Measurements from ENCODE around the gene MON1A.
"Not testable (repeated sequence)": the region's sequence is repeated elsewhere in the genome, so short reads cannot be mapped to it uniquely, and the experiment has no call there.

The MON1A gene

GRCh38 chr3:49929291-49930167, at the start of gene MON1A:
MON1A (minus strand) TSS chr3:49929811; CDS start chr3:49913346, 16,465 bp downstream.
- Mint-ChIP-seq H3K9me3 (no peaks in the 10 kb centered on the region), H3K4me1 (ENCODE audit: low read depth) (peaks cover 29% of the 10 kb centered on the region), H3K4me3 (peak within 1 kb of the TSS; percentile 91), H3K27ac (peak within 1 kb of the TSS; percentile 85), H3K36me3 (ENCODE audit: low read depth) (no peaks in the 10 kb centered on the region), H3K27me3 (no peaks in the 10 kb centered on the region)

- Mint-ChIP-seq H3K4me3 (no peak overlapping the region), H3K27me3 (no peaks in the 10 kb centered on the region), H3K9me3 (no peaks in the 10 kb centered on the region), H3K4me1 (ENCODE audit: low read depth) (no peaks in the 10 kb centered on the region), H3K36me3 (ENCODE audit: low read depth) (peaks cover 35% of the 10 kb centered on the region), H3K27ac (no peak overlapping the region)
Measured at GRCh38 chr3:49976942-49977341, 47.3 kb upstream of the MON1A start.

- Mint-ChIP-seq H3K9me3 (no peaks in the 10 kb centered on the region), H3K36me3 (ENCODE audit: low read depth) (peaks cover 42% of the 10 kb centered on the region), H3K4me1 (ENCODE audit: low read depth) (no peaks in the 10 kb centered on the region), H3K27me3 (no peaks in the 10 kb centered on the region), H3K27ac (no peak overlapping the region), H3K4me3 (no peak overlapping the region)
Measured at GRCh38 chr3:49972656-49973055, 43.0 kb upstream of the MON1A start.

- Mint-ChIP-seq H3K36me3 (ENCODE audit: low read depth) (peaks cover 52% of the 10 kb centered on the region), H3K27ac (no peak overlapping the region), H3K9me3 (no peaks in the 10 kb centered on the region), H3K27me3 (no peaks in the 10 kb centered on the region), H3K4me3 (no peak overlapping the region), H3K4me1 (ENCODE audit: low read depth) (peaks cover 3% of the 10 kb centered on the region)
Measured at GRCh38 chr3:49968346-49968745, 38.7 kb upstream of the MON1A start.

GRCh38 chr3:49967291-49967690, 37.7 kb upstream of the MON1A start:
- peaks cover 3% of the 10 kb centered on the region for H3K4me1 Mint-ChIP-seq (ENCODE audit: low read depth)
- H3K9me3 Mint-ChIP-seq: no peaks in the 10 kb centered on the region
- H3K4me3 Mint-ChIP-seq: no peak overlapping the region
- no peaks in the 10 kb centered on the region for H3K27me3 Mint-ChIP-seq
- H3K27ac Mint-ChIP-seq: no peak overlapping the region
- peaks cover 45% of the 10 kb centered on the region for H3K36me3 Mint-ChIP-seq (ENCODE audit: low read depth)

- Mint-ChIP-seq H3K27me3 (no peaks in the 10 kb centered on the region), H3K27ac (no peak overlapping the region), H3K4me3 (no peak overlapping the region), H3K9me3 (no peaks in the 10 kb centered on the region), H3K4me1 (ENCODE audit: low read depth) (peaks cover 3% of the 10 kb centered on the region), H3K36me3 (ENCODE audit: low read depth) (peaks cover 38% of the 10 kb centered on the region)
Measured at GRCh38 chr3:49966233-49966942, 36.8 kb upstream of the MON1A start.

- H3K4me3 Mint-ChIP-seq: no peak overlapping the region
- no peaks in the 10 kb centered on the region for H3K27me3 Mint-ChIP-seq
- peaks cover 14% of the 10 kb centered on the region for H3K36me3 Mint-ChIP-seq (ENCODE audit: low read depth)
- H3K27ac Mint-ChIP-seq: no peak overlapping the region
- peaks cover 26% of the 10 kb centered on the region for H3K4me1 Mint-ChIP-seq (ENCODE audit: low read depth)
- H3K9me3 Mint-ChIP-seq: no peaks in the 10 kb centered on the region
Measured at GRCh38 chr3:49955636-49956035, 26.0 kb upstream of the MON1A start.

- H3K4me3 Mint-ChIP-seq: no peak overlapping the region
- H3K36me3 Mint-ChIP-seq (ENCODE audit: low read depth): peaks cover 6% of the 10 kb centered on the region
- H3K4me1 Mint-ChIP-seq (ENCODE audit: low read depth): peaks cover 23% of the 10 kb centered on the region
- H3K27ac Mint-ChIP-seq: no peak overlapping the region
- no peaks in the 10 kb centered on the region for H3K27me3 Mint-ChIP-seq
- H3K9me3 Mint-ChIP-seq: no peaks in the 10 kb centered on the region
Measured at GRCh38 chr3:49952924-49953323, 23.3 kb upstream of the MON1A start.

GRCh38 chr3:49942651-49943050, 13.0 kb upstream of the MON1A start:
- no peaks in the 10 kb centered on the region for H3K9me3 Mint-ChIP-seq
- H3K4me1 Mint-ChIP-seq (ENCODE audit: low read depth): peaks cover 50% of the 10 kb centered on the region
- peak overlapping the region; percentile 63 for H3K4me3 Mint-ChIP-seq
- H3K27ac Mint-ChIP-seq: peak overlapping the region; percentile 76
- peaks cover 35% of the 10 kb centered on the region for H3K36me3 Mint-ChIP-seq (ENCODE audit: low read depth)
- H3K27me3 Mint-ChIP-seq: no peaks in the 10 kb centered on the region

GRCh38 chr3:49940667-49941249, 11.1 kb upstream of the MON1A start:
- Mint-ChIP-seq H3K9me3 (no peaks in the 10 kb centered on the region), H3K4me1 (ENCODE audit: low read depth) (peaks cover 38% of the 10 kb centered on the region), H3K36me3 (ENCODE audit: low read depth) (peaks cover 25% of the 10 kb centered on the region), H3K27me3 (no peaks in the 10 kb centered on the region), H3K4me3 (peak overlapping the region; percentile 98), H3K27ac (peak overlapping the region; percentile 95)

- Mint-ChIP-seq H3K9me3 (no peaks in the 10 kb centered on the region), H3K4me3 (peak within 1 kb of the TSS; percentile 98), H3K36me3 (ENCODE audit: low read depth) (peaks cover 21% of the 10 kb centered on the region), H3K27me3 (no peaks in the 10 kb centered on the region), H3K4me1 (ENCODE audit: low read depth) (peaks cover 33% of the 10 kb centered on the region), H3K27ac (peak within 1 kb of the TSS; percentile 95)
Measured at GRCh38 chr3:49939858-49940666, 10.5 kb upstream of the MON1A start, which contains the start of gene RBM6. RBM6 (plus strand) TSS chr3:49940150; CDS start chr3:49962642, 22,492 bp downstream.

GRCh38 chr3:49937090-49937489, 7.5 kb upstream of the MON1A start:
- Mint-ChIP-seq H3K4me1 (ENCODE audit: low read depth) (peaks cover 17% of the 10 kb centered on the region), H3K27ac (no peak overlapping the region), H3K9me3 (no peaks in the 10 kb centered on the region), H3K27me3 (no peaks in the 10 kb centered on the region), H3K36me3 (ENCODE audit: low read depth) (peaks cover 7% of the 10 kb centered on the region), H3K4me3 (no peak overlapping the region)

GRCh38 chr3:49932281-49932680, 2.7 kb upstream of the MON1A start:
- not testable (repeated sequence) for H3K4me3 Mint-ChIP-seq

GRCh38 chr3:49930922-49931321, 1.3 kb upstream of the MON1A start:
- H3K27ac Mint-ChIP-seq: peak overlapping the region; percentile 11
- H3K27me3 Mint-ChIP-seq: no peaks in the 10 kb centered on the region
- H3K36me3 Mint-ChIP-seq (ENCODE audit: low read depth): no peaks in the 10 kb centered on the region
- peaks cover 29% of the 10 kb centered on the region for H3K4me1 Mint-ChIP-seq (ENCODE audit: low read depth)
- no peaks in the 10 kb centered on the region for H3K9me3 Mint-ChIP-seq
- no peak overlapping the region for H3K4me3 Mint-ChIP-seq

More at GRCh38 chr3:49932281-49932680, 2.7 kb upstream of the MON1A start:
- not testable (repeated sequence) for H3K36me3 Mint-ChIP-seq (ENCODE audit: low read depth); H3K27ac Mint-ChIP-seq; H3K27me3 Mint-ChIP-seq; H3K9me3 Mint-ChIP-seq
- peaks cover 26% of the 10 kb centered on the region for H3K4me1 Mint-ChIP-seq (ENCODE audit: low read depth)

All from stimulated activated naive CD8-positive, alpha-beta T cell treated with anti-CD3 and anti-CD28 coated beads, Interleukin-15, Interleukin-2, amounts not matched to agents 100 ng/mL and 50 ng/mL, for 24 hours (primary cell).